Stimulated activated CD8-positive, alpha-beta memory T cell treated with anti-CD3 and anti-CD28 coated beads, Interleukin-7, amount 100 ng/mL, for 4 hours (primary cell): ENCODE measurements around the gene GATA2.

Source experiments
- DNase-seq, 2 donors: peaks; one replicate each; pipeline ENCODE4 v3.0.0-alpha.2; 2020; ENCODE audit warnings: low read depth in 2 of 2

GATA2 gene

GRCh38 chr3:128433837-128434165 lies 59.2 kb downstream of the GATA2 start:
- no peak for DNase-seq

- DNase-seq: no peak
These were observed 59.8 kb downstream of the GATA2 start for GRCh38 chr3:128432971-128433836.

GRCh38 chr3:128432301-128432970 lies 60.6 kb downstream of the GATA2 start:
- no peak for DNase-seq

- no peak for DNase-seq
These were observed 61.1 kb downstream of the GATA2 start for GRCh38 chr3:128431803-128432300.

GRCh38 chr3:128430731-128431130 lies 62.3 kb downstream of the GATA2 start:
- DNase-seq: no peak

GRCh38 chr3:128430301-128430700 lies 62.7 kb downstream of the GATA2 start:
- DNase-seq: no peak

- DNase-seq: no peak
These were observed 63.2 kb downstream of the GATA2 start for GRCh38 chr3:128429751-128430150.
